AG09319 (cell line): ENCODE measurements around the gene TINAG.

Experiments used
- DNase-seq: peaks from one replicate; pipeline ENCODE4 v3.0.0-alpha.2; 2010; ENCODE audit warnings: low read depth; ENCODE audit errors: extremely low read depth
- CTCF ChIP-seq: IDR thresholded peaks from 2 replicates; pipeline ENCODE4 v1.5.1; 2011; ENCODE audit warnings: low read depth, mild to moderate bottlenecking, inconsistent platforms, low read length, moderate library complexity

Gene TINAG

GRCh38 chr6:54426995-54427394, 118.8 kb downstream of the TINAG start:
- TF ChIP-seq CTCF, result no peak
- DNase-seq, result no peak

GRCh38 chr6:54427396-54427937, 119.2 kb downstream of the TINAG start:
- no peak for TF ChIP-seq CTCF

GRCh38 chr6:54428431-54428830, 120.2 kb downstream of the TINAG start:
- no peak for DNase-seq
- TF ChIP-seq CTCF, result no peak

More at GRCh38 chr6:54427396-54427937, 119.2 kb downstream of the TINAG start:
- DNase-seq, result no peak

GRCh38 chr6:54431466-54431865, 123.2 kb downstream of the TINAG start:
- no peak for TF ChIP-seq CTCF
- DNase-seq, result peak; percentile 46
